Fibroblast of mammary gland (primary cell): ENCODE results near the gene TJAP1.

Experiments
- DNase-seq: peaks from one replicate; pipeline ENCODE4 v3.0.0-alpha.2; 2010; ENCODE audit warnings: low read depth
- H3K4me3 ChIP-seq: 2 replicates; pipeline ENCODE4 v1.5.1; 2011; ENCODE audit warnings: low read depth, mild to moderate bottlenecking, low read length, moderate library complexity; ENCODE audit not compliant: control insufficient read depth
- TF ChIP-seq, protein P1 (sequence below): conservative IDR thresholded peaks from 2 replicates; pipeline ENCODE4 v1.5.1; 2011; ENCODE audit warnings: low read depth, low read length, inconsistent platforms; ENCODE audit not compliant: control insufficient read depth, insufficient read depth

The TJAP1 gene

GRCh38 chr6:43451939-43452338, 25.4 kb upstream of the TJAP1 start:
- H3K4me3 ChIP-seq, result no peak overlapping the region
- TF ChIP-seq, protein P1, sequence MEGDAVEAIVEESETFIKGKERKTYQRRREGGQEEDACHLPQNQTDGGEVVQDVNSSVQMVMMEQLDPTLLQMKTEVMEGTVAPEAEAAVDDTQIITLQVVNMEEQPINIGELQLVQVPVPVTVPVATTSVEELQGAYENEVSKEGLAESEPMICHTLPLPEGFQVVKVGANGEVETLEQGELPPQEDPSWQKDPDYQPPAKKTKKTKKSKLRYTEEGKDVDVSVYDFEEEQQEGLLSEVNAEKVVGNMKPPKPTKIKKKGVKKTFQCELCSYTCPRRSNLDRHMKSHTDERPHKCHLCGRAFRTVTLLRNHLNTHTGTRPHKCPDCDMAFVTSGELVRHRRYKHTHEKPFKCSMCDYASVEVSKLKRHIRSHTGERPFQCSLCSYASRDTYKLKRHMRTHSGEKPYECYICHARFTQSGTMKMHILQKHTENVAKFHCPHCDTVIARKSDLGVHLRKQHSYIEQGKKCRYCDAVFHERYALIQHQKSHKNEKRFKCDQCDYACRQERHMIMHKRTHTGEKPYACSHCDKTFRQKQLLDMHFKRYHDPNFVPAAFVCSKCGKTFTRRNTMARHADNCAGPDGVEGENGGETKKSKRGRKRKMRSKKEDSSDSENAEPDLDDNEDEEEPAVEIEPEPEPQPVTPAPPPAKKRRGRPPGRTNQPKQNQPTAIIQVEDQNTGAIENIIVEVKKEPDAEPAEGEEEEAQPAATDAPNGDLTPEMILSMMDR, result no peak
- DNase-seq, result no peak

DNA sequence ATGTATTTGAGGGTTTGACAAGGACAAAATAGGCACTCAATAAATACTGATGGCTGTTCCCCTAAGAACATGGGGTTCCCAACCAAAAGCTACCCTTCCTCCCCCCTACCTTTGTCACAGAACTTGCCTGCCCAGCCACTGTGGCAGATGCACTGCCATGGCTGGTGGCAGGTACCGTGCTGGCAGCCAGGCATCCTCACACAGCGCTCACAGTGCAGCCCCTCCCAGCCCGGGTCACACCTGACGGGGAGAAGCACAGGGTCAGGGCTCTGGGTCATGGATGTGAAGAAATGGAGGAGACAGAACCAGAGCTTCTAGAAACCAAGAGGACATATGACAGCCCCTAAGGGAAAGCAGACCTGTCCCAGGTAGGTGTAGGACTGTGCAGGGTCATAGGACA, 24.5 kb upstream of the TJAP1 start:
- DNase-seq, result no peak
- TF ChIP-seq, protein P1, result no peak

DNA sequence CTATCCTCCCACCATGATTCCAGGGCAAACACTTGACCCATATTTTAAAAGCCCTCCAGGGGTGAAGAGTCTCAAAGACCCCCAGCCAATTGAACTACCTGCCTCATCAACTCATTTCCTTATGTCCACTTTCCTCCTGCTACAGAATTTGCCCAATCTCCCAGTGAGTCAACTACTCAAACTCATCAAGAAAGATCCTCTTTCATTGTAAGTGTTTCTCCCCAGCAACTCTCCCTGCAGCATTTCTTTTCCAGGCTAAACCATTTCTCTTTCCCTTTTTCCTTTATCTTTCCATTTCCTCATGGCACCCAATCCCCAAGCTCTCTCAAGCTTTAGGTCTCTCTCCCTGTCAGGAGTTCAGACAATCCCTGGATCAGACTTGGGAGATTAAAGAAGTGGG, 23.5 kb upstream of the TJAP1 start:
- TF ChIP-seq, protein P1, result no peak
- no peak for DNase-seq
- no peak overlapping the region for H3K4me3 ChIP-seq

More for the DNA sequence above, 24.5 kb upstream of the TJAP1 start:
- H3K4me3 ChIP-seq, result no peak overlapping the region

- TF ChIP-seq, protein P1, result peak; percentile 84
- DNase-seq, result no peak
- peak overlapping the region; percentile 44 for H3K4me3 ChIP-seq
Observed at GRCh38 chr6:43454290-43454695, 23.1 kb upstream of the TJAP1 start.

DNA sequence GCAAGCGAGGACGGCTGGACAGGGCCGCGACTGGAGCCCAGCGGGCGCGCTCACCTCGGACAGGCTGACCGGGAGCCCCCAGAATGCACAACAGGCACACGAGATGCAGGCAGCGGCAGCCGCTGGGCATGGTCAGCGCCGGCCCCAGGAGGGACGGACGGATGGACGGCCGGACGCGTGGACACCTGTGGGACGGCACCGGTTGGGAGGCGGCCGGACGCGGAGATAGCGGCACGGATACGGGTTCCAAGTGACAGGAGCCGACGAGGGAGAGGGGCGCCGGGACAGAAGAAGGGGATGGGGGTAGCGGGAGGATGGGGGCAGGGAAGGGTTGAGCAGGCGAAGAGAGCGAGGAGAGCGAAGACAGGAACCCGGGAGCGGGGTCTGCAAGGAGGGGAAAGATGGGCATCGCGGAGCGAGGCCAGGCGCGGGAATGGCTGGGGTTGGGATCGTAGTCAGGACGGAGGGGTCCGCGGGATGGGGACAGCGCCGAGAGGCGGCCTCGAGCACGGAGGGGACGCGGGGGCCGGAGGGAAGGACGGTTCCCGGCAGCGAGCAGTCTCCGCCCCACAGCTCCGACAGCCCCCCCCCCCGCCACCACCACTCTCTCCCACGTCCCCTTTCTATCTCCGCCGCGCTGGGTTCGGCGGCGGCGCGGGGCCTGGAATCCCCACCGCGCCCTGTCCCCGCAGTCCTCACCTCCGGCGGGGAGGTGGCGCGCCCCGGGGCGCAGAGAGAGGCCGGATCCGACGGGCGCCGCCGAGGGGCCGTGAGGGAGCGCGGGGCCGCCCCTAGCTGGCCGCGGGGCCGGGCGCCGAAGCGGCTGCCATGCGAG, 22.5 kb upstream of the TJAP1 start:
- peak; percentile 81 for DNase-seq

DNA sequence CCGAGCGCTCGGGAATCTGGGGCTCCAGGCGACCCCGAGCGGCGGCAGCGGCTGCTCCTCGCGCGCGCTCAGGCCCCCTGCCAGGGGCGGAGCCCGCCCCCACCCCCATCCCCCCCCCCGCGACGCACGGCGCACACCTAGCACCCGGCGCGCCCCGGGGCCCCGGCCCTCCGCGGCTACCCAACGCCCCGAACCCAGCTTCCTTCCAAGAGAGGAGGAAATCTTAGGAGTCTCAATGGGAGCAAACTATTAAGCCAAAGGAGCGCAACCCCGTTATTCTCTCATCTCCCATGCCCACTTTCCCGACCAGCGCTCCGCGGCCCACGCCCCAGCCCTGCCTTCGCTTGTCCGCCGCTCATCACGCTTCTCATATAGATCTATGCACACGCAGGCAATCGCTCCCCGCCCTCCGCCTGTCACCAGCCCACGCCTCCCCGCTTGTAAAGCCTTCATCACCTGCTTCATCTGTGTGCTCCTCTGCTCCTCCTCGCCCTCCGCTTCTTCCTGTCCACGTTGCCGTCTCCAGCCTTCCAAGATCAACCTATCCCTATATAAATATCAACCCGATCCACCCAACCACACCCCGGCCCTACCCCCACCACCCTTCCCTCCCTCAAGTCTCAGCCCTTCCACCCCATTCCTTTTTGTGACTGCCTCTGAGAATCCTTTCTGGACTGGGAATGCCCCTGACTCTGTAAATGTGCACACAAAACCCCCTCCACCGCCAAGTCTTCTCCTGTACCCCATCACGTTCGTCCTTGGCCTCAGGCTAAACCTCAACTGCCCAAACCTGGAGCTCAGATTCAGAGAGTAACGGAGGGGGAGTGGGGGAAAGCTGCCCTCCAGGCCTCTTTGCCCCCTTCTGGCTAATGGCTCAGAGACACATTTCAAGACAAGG, 21.6 kb upstream of the TJAP1 start, which contains the start of gene DLK2:
Gene DLK2, minus strand, starts transcription at position 18 of the 898 bp plus-strand sequence. CDS start 723 bp downstream, outside the sequence.
- peak; percentile 18 for DNase-seq
- TF ChIP-seq, protein P1, result no peak
- peak within 1 kb of the TSS; percentile 44 for H3K4me3 ChIP-seq

More for the DNA sequence above, 22.5 kb upstream of the TJAP1 start:
- H3K4me3 ChIP-seq, result peak overlapping the region; percentile 44
- TF ChIP-seq, protein P1, result no peak
